Stimulated activated CD8-positive, alpha-beta memory T cell treated with anti-CD3 and anti-CD28 coated beads, Interleukin-15, amount 100 ng/mL, for 24 hours (primary cell): Measurements from ENCODE around the gene GPR171.
"Not testable (repeated sequence)": the region's sequence is repeated elsewhere in the genome, so short reads cannot be mapped to it uniquely, and the experiment has no call there.

Experiments used
- DNase-seq: peaks from one replicate; pipeline ENCODE4 v3.0.0-alpha.2; 2020; ENCODE audit warnings: low read depth

Gene GPR171

GRCh38 chr3:151203051-151203420 lies at the start of gene GPR171:
Gene GPR171 (minus strand): TSS chr3:151203216. CDS start chr3:151199386, 3,830 bp downstream.
- DNase-seq = peak; percentile 28

GRCh38 chr3:151248772-151249337 lies 45.8 kb upstream of the GPR171 start:
- DNase-seq = no peak

GRCh38 chr3:151242006-151242405 lies 39.0 kb upstream of the GPR171 start:
- DNase-seq = not testable (repeated sequence)

- DNase-seq = no peak
Measured at GRCh38 chr3:151236736-151237135, 33.7 kb upstream of the GPR171 start.

GRCh38 chr3:151236316-151236715 lies 33.3 kb upstream of the GPR171 start:
- DNase-seq = no peak

GRCh38 chr3:151234825-151235224 lies 31.8 kb upstream of the GPR171 start:
- DNase-seq = no peak

GRCh38 chr3:151232991-151233390 lies 30.0 kb upstream of the GPR171 start:
- no peak for DNase-seq

GRCh38 chr3:151232403-151232802 lies 29.4 kb upstream of the GPR171 start:
- not testable (repeated sequence) for DNase-seq

GRCh38 chr3:151230646-151231045 lies 27.6 kb upstream of the GPR171 start:
- no peak for DNase-seq

- no peak for DNase-seq
Measured at GRCh38 chr3:151228666-151229040, 25.6 kb upstream of the GPR171 start.

- peak; percentile 45 for DNase-seq
Measured at GRCh38 chr3:151227807-151228665, 25.0 kb upstream of the GPR171 start.

GRCh38 chr3:151227266-151227806 lies 24.3 kb upstream of the GPR171 start:
- DNase-seq = no peak

- DNase-seq = no peak
Measured at GRCh38 chr3:151226825-151227224, 23.8 kb upstream of the GPR171 start.

GRCh38 chr3:151226088-151226563 lies 23.1 kb upstream of the GPR171 start:
- no peak for DNase-seq

GRCh38 chr3:151225040-151225975 lies 22.3 kb upstream of the GPR171 start:
- DNase-seq = no peak

- no peak for DNase-seq
Measured at GRCh38 chr3:151224268-151224866, 21.4 kb upstream of the GPR171 start.

- DNase-seq = no peak
Measured at GRCh38 chr3:151219056-151219455, 16.0 kb upstream of the GPR171 start.

GRCh38 chr3:151218136-151218535 lies 15.1 kb upstream of the GPR171 start:
- DNase-seq = no peak

- no peak for DNase-seq
Measured at GRCh38 chr3:151216641-151217607, 13.9 kb upstream of the GPR171 start.

GRCh38 chr3:151214459-151214858 lies 11.4 kb upstream of the GPR171 start:
- no peak for DNase-seq
